ENCODE data around the gene SLC27A2.

- no peak for TF ChIP-seq CTCF (IDR thresholded peaks at IDR 0.05)
- TF ChIP-seq POLR2A (IDR thresholded peaks at IDR 0.05) = no peak
These were observed 46.9 kb upstream of the SLC27A2 start for GRCh38 chr15:50135031-50135551.
